HG02588 (cell line): ENCODE data around the gene PNPT1.
A peak's percentile ranks its signal among the peaks of the same experiment; 100 is the strongest.
"Not testable (repeated sequence)": the region's sequence is repeated elsewhere in the genome, so short reads cannot be mapped to it uniquely, and the experiment has no call there.

ENCODE experiments used
- ATAC-seq: cut with Tn5 transposase; IDR thresholded peaks from one replicate; pipeline ENCODE4 v1.9.1; 2021; ENCODE audit warnings: mild to moderate bottlenecking, moderate library complexity; ENCODE audit not compliant: unreplicated experiment

The PNPT1 gene

GRCh38 chr2:55598056-55598795 is 95.4 kb downstream of the PNPT1 start:
- no peak for ATAC-seq

GRCh38 chr2:55596795-55597194 is 96.8 kb downstream of the PNPT1 start:
- ATAC-seq = not testable (repeated sequence)

- no peak for ATAC-seq
These were observed 98.1 kb downstream of the PNPT1 start for GRCh38 chr2:55595536-55595935.

DNA sequence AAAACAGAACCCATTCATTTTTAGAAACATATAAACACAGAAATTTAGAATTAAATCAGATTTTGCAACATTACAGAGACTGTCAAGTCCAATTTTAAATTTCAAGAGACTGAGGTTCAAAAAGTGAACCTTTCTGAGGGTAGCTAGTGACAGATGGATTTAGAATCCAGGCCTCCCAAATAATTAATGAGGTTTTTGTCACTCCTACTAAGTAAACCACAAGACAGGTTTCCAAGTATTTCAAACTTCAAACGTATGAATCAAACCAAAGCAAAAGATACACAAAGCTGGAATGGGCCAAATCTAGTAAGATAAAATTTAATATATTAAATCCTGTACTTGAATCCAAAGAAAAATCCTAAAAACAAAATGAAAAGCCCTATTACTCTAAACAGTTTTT is 101.5 kb downstream of the PNPT1 start:
- ATAC-seq = no peak

DNA sequence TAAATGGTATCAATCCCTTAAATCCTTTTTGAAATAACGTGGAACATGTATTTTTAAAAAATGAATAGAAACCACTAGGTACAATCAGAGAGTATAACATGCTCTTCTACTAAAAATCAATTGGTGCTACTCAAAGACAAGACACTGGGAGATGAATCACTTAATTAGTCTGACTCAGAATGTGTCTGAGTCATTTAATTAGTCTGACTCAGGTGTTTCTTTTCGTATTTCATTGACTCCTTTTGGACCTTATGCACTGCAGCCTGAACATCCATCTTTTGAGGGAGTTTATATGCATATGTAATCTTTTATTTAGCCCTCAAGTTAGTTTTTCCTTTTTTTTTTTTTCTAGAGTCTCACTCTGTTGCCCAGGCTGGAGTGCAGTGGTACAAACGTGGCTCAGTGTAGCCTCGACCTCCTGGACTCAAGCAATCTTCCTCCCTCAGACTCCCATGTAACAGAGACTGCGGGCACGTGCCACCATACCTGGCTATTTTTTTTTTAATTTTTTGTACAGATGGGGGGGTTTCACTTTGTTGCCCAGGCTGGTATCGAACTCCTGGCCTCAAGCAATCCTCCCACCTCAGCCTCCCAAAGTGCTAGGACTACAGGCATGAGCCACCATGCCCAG is 102.7 kb downstream of the PNPT1 start:
- peak; percentile 87 for ATAC-seq

GRCh38 chr2:55585451-55586080 is 108.1 kb downstream of the PNPT1 start:
- no peak for ATAC-seq
